IMR-90 (cell line): ENCODE results near the gene UGT8. TPM values are rescaled to one million over a fixed set of nuclear protein-coding genes. Genes with fewer than 3 reads are reported as not detected.

Experiments
- ATAC-seq: fragments of 200-7000 bp; cut with Tn5 transposase; 2 replicates; pipeline ENCODE4 v1.9.1; 2020; ENCODE audit warnings: low read depth, mild to moderate bottlenecking, moderate library complexity
- BruUV-seq: library from RNA; stranded (reverse); fragments of 400-500 nt; replicated peaks from 2 replicates; lab custom pipeline; 2021; lab: Mats Ljungman, UMichigan
- CTCF ChIA-PET: fragments of 300-600 bp; formaldehyde crosslinking; extraction: SDS; loops from one replicate; lab custom pipeline; 2021; ENCODE audit warnings: antibody characterized with exemption; lab: Yijun Ruan, JAX
- POLR2A ChIA-PET: fragments of 300-600 bp; sonication (Branson Sonifier 250); formaldehyde crosslinking; loops from one replicate; lab custom pipeline; 2022; ENCODE audit warnings: antibody characterized with exemption; ENCODE audit not compliant: unreplicated experiment; lab: Charles Lee
- DNase-seq: peaks from one replicate; pipeline ENCODE4 v3.0.0; 2013
- H2AFZ ChIP-seq: replicated peaks from 2 replicates; pipeline ENCODE3; 2013; ENCODE audit warnings: low read length, mild to moderate bottlenecking; ENCODE audit not compliant: poor library complexity
- H2AK5ac ChIP-seq: 2 replicates; pipeline ENCODE4 v1.6.1; 2013; ENCODE audit warnings: low read depth, low read length, inconsistent platforms
- H2AK9ac ChIP-seq: replicated peaks from 2 replicates; pipeline ENCODE3; 2013; ENCODE audit warnings: mild to moderate bottlenecking, low read depth, low read length, moderate library complexity; ENCODE audit not compliant: poor library complexity
- H2BK120ac ChIP-seq: 2 replicates; pipeline ENCODE4 v1.6.1; 2013; ENCODE audit warnings: low read depth, low read length, inconsistent platforms
- H2BK15ac ChIP-seq: 3 replicates; pipeline ENCODE4 v1.6.1; 2013; ENCODE audit warnings: low read depth, low read length, inconsistent platforms
- H2BK20ac ChIP-seq: 2 replicates; pipeline ENCODE4 v1.6.1; 2013; ENCODE audit warnings: low read depth, mild to moderate bottlenecking, inconsistent platforms, low read length, moderate library complexity
- H2BK5ac ChIP-seq: 2 replicates; pipeline ENCODE4 v1.6.1; 2013; ENCODE audit warnings: mild to moderate bottlenecking, low read depth, low read length, inconsistent platforms; ENCODE audit not compliant: poor library complexity, severe bottlenecking
- H3K14ac ChIP-seq: replicated peaks from 2 replicates; pipeline ENCODE4 v1.6.1; 2013; ENCODE audit warnings: low read depth, low read length, inconsistent platforms
- H3K18ac ChIP-seq: 2 replicates; pipeline ENCODE4 v1.6.1; 2013; ENCODE audit warnings: low read depth, low read length, control low read depth
- H3K23ac ChIP-seq: 2 replicates; pipeline ENCODE4 v1.6.1; 2013; ENCODE audit warnings: low read depth, low read length, inconsistent platforms
- H3K27ac ChIP-seq: 2 replicates; pipeline ENCODE4 v1.5.1; 2013; ENCODE audit warnings: mild to moderate bottlenecking, control low read depth, low read length; ENCODE audit not compliant: insufficient read depth
- H3K27me3 ChIP-seq: 2 replicates; pipeline ENCODE4 v1.6.1; 2013; ENCODE audit warnings: low read length; ENCODE audit not compliant: control insufficient read depth, insufficient read depth
- H3K36me3 ChIP-seq: 2 replicates; pipeline ENCODE4 v1.6.1; 2013; ENCODE audit warnings: low read length, mixed read lengths; ENCODE audit not compliant: control insufficient read depth, insufficient read depth
- H3K4ac ChIP-seq: 2 replicates; pipeline ENCODE4 v1.6.1; 2013; ENCODE audit warnings: low read depth, low read length, inconsistent platforms
- H3K4me1 ChIP-seq: 2 replicates; pipeline ENCODE4 v1.6.1; 2013; ENCODE audit warnings: low read length, mixed read lengths; ENCODE audit not compliant: control insufficient read depth, insufficient read depth
- H3K4me2 ChIP-seq: 2 replicates; pipeline ENCODE4 v1.6.1; 2013; ENCODE audit warnings: low read depth, mild to moderate bottlenecking, control low read depth, low read length, moderate library complexity
- H3K4me3 ChIP-seq: 2 replicates; pipeline ENCODE4 v1.5.1; 2013; ENCODE audit warnings: low read depth, mild to moderate bottlenecking, control low read depth, low read length, moderate library complexity; ENCODE audit not compliant: insufficient read depth
- H3K56ac ChIP-seq: 2 replicates; pipeline ENCODE4 v1.6.1; 2013; ENCODE audit warnings: low read length, inconsistent platforms; ENCODE audit not compliant: insufficient read depth; ENCODE audit errors: extremely low read depth
- H3K79me1 ChIP-seq, 2 experiments: 2 replicates each; pipeline ENCODE4 v1.6.1; 2013; ENCODE audit warnings: low read length in 2 of 2, inconsistent platforms in 1 of 2, low read depth in 1 of 2
- H3K9ac ChIP-seq: 2 replicates; pipeline ENCODE4 v1.6.1; 2013; ENCODE audit warnings: low read depth, low read length, control low read depth
- H3K9me1 ChIP-seq: 2 replicates; pipeline ENCODE4 v1.6.1; 2013; ENCODE audit warnings: low read length, inconsistent platforms; ENCODE audit not compliant: insufficient read depth
- H3K9me3 ChIP-seq: 2 replicates; pipeline ENCODE4 v1.6.1; 2013; ENCODE audit warnings: low read length; ENCODE audit not compliant: control insufficient read depth, insufficient read depth
- H4K20me1 ChIP-seq: 2 replicates; pipeline ENCODE4 v1.6.1; 2013; ENCODE audit warnings: low read length, inconsistent platforms; ENCODE audit not compliant: insufficient read depth
- H4K5ac ChIP-seq: 2 replicates; pipeline ENCODE4 v1.6.1; 2013; ENCODE audit warnings: mild to moderate bottlenecking, low read depth, low read length, control low read depth
- H4K8ac ChIP-seq, 2 experiments: 2 replicates each; pipeline ENCODE4 v1.6.1; 2013; ENCODE audit warnings: low read depth in 2 of 2, low read length in 2 of 2, control low read depth in 1 of 2, inconsistent platforms in 1 of 2
- H4K91ac ChIP-seq: 2 replicates; pipeline ENCODE4 v1.6.1; 2013; ENCODE audit warnings: low read depth, low read length, inconsistent platforms; ENCODE audit not compliant: insufficient read depth
- BHLHE40 ChIP-seq: fragments of 150-350 bp; IDR thresholded peaks from 2 replicates; pipeline ENCODE4 v1.6.1; 2016; ENCODE audit warnings: mild to moderate bottlenecking, low read depth, low read length
- CEBPB ChIP-seq: IDR thresholded peaks from 2 replicates; pipeline ENCODE4 v1.6.1; 2012; ENCODE audit warnings: low read depth, low read length, improper control_type of control experiment
- CHD1 ChIP-seq: IDR thresholded peaks from 2 replicates; pipeline ENCODE4 v1.6.1; 2012; ENCODE audit warnings: low read depth, low read length, improper control_type of control experiment
- CTCF ChIP-seq: conservative IDR thresholded peaks from 2 replicates; pipeline ENCODE4 v1.5.1; 2012; ENCODE audit warnings: mild to moderate bottlenecking, low read depth, low read length, improper control_type of control experiment
- ELK1 ChIP-seq: fragments of 150-350 bp; IDR thresholded peaks from 2 replicates; pipeline ENCODE4 v1.6.1; 2016; ENCODE audit warnings: low read depth, mild to moderate bottlenecking, low read length, moderate library complexity, borderline replicate concordance
- FOS ChIP-seq: fragments of 150-350 bp; IDR thresholded peaks from 2 replicates; pipeline ENCODE4 v1.6.1; 2016; ENCODE audit warnings: low read depth, low read length
- MAFK ChIP-seq: IDR thresholded peaks from 2 replicates; pipeline ENCODE4 v1.6.1; 2012; ENCODE audit warnings: low read depth, low read length, improper control_type of control experiment
- MAZ ChIP-seq: IDR thresholded peaks from 2 replicates; pipeline ENCODE4 v1.6.1; 2012; ENCODE audit warnings: low read depth, mild to moderate bottlenecking, low read length, improper control_type of control experiment, moderate library complexity, borderline replicate concordance
- MXI1 ChIP-seq: IDR thresholded peaks from 2 replicates; pipeline ENCODE4 v1.6.1; 2012; ENCODE audit warnings: low read depth, mild to moderate bottlenecking, low read length, moderate library complexity, borderline replicate concordance
- NFE2L2 ChIP-seq: fragments of 150-350 bp; IDR thresholded peaks from 2 replicates; pipeline ENCODE4 v1.6.1; 2016; ENCODE audit warnings: low read depth, mild to moderate bottlenecking, low read length
- POLR2A ChIP-seq: IDR thresholded peaks from 2 replicates; pipeline ENCODE4 v1.6.1; 2012; ENCODE audit warnings: mild to moderate bottlenecking, low read depth, low read length
- RAD21 ChIP-seq: IDR thresholded peaks from 2 replicates; pipeline ENCODE4 v1.6.1; 2012; ENCODE audit warnings: low read length, improper control_type of control experiment
- RCOR1 ChIP-seq: IDR thresholded peaks from 2 replicates; pipeline ENCODE4 v1.6.1; 2012; ENCODE audit warnings: mild to moderate bottlenecking, low read length, improper control_type of control experiment; ENCODE audit not compliant: insufficient replicate concordance
- RFX5 ChIP-seq: IDR thresholded peaks from 2 replicates; pipeline ENCODE4 v1.8.0; 2012; ENCODE audit warnings: low read depth, mild to moderate bottlenecking, low read length, moderate library complexity
- SMC3 ChIP-seq: fragments of 150-350 bp; IDR thresholded peaks from 2 replicates; pipeline ENCODE4 v1.6.1; 2016; ENCODE audit warnings: low read depth, mild to moderate bottlenecking, antibody characterized with exemption, low read length, moderate library complexity
- USF2 ChIP-seq: fragments of 150-350 bp; IDR thresholded peaks from 2 replicates; pipeline ENCODE4 v1.6.1; 2017; ENCODE audit warnings: mild to moderate bottlenecking, antibody characterized with exemption, low read length, low read depth
- WGBS, 2 experiments: methylation state at CpG; one replicate each; pipeline versions ENCODE4 v1.1.5 to v1.1.7; 2013; ENCODE audit warnings: missing lambda C conversion rate in 2 of 2; ENCODE audit not compliant: insufficient read length in 1 of 2; ENCODE audit errors: extremely low coverage in 2 of 2; 5-methylcytosine and 5-hydroxymethylcytosine counted together
- dilution Hi-C: fragments of 300-500 bp; cut with HindIII; formaldehyde crosslinking; loops from one replicate; pipeline ENCODE4 v1.14.3; 2018; ENCODE audit warnings: low sequenced_read_pairs; ENCODE audit not compliant: unreplicated experiment
- in situ Hi-C: fragments of 300-500 bp; cut with MboI; formaldehyde crosslinking; loops from 3 replicates; pipeline ENCODE4 v1.14.3; 2019; ENCODE audit warnings: low sequenced_read_pairs, inconsistent platforms, mixed read lengths
- intact Hi-C: fragments of 100-400 bp; cut with micrococcal nuclease; formaldehyde crosslinking; loops from 2 replicates; pipeline ENCODE4 v1.10.0; 2022
- polyA plus RNA-seq, 3 experiments: library from polyadenylated mRNA; depleted of rRNA; stranded (reverse); fragments of >200 nt; gene quantifications; 2 replicates each; pipeline ENCODE4 v1.2.3, GENCODE V29; 2012; ENCODE audit warnings: low replicate concordance in 1 of 3
- total RNA-seq: library from RNA; depleted of rRNA; stranded (reverse); fragments of >200 nt; gene quantifications from 2 replicates; pipeline ENCODE4 v1.2.3, GENCODE V29; 2012

Gene UGT8
- total and polyA plus RNA-seq, 2 of the 4 experiments (the other 2 are of a cell fraction): not detected

GRCh38 chr4:114593526-114593925 lies 5.1 kb upstream of the UGT8 start:
- H3K79me1 ChIP-seq: no peaks in the 10 kb centered on the region
- no peak overlapping the region for H3K9ac ChIP-seq
- H3K14ac ChIP-seq: no peak overlapping the region
- peaks cover 1% of the 10 kb centered on the region; the same call in 1 of the 2 replicates for H3K4me1 ChIP-seq
- H2BK20ac ChIP-seq: no peak overlapping the region
- no peaks in the 10 kb centered on the region for H3K36me3 ChIP-seq
- no peak overlapping the region for H3K4me2 ChIP-seq
- H3K9me3 ChIP-seq: no peaks in the 10 kb centered on the region
- dilution Hi-C loops (no loop called here), in situ Hi-C loops (no loop called here), intact Hi-C loops (no loop called here)
- no peak overlapping the region for H4K8ac ChIP-seq
- no peak overlapping the region for H3K56ac ChIP-seq
- no peak overlapping the region for H3K27ac ChIP-seq
- ATAC-seq (no peak), DNase-seq (no peak)
- CTCF ChIA-PET: no interaction called here
- TF ChIP-seq USF2 (no peak), MAFK (no peak), MAZ (no peak), MXI1 (no peak), RFX5 (no peak), SMC3 (no peak), ELK1 (no peak), RCOR1 (no peak), FOS (no peak), CEBPB (no peak), POLR2A (no peak), BHLHE40 (no peak), RAD21 (no peak), NFE2L2 (no peak), CHD1 (no peak), CTCF (no peak)
- H2BK15ac ChIP-seq: no peak overlapping the region
- no peak overlapping the region for H4K91ac ChIP-seq
- H3K27me3 ChIP-seq: peaks cover 10% of the 10 kb centered on the region
- H2AK9ac ChIP-seq: no peak overlapping the region
- BruUV-seq: no TSS peak
- WGBS, 2 experiments: 73% methylated on average over 4 of the region's 8 CpGs; no CpG with 5 or more reads in 1 of the 2 experiments
- POLR2A ChIA-PET: no interaction called here
- H4K5ac ChIP-seq: no peak overlapping the region
- H3K4me3 ChIP-seq: no peak overlapping the region
- no peak overlapping the region for H2AK5ac ChIP-seq
- no peak overlapping the region for H3K18ac ChIP-seq
- no peaks in the 10 kb centered on the region for H3K9me1 ChIP-seq
- H3K23ac ChIP-seq: no peak overlapping the region
- no peak overlapping the region for H2BK5ac ChIP-seq
- no peaks in the 10 kb centered on the region for H4K20me1 ChIP-seq
- H2AFZ ChIP-seq: no peak overlapping the region
- H2BK120ac ChIP-seq: no peak overlapping the region
- no peak overlapping the region for H3K4ac ChIP-seq
